Right cardiac atrium (tissue), 5 donors: ENCODE measurements around the gene GFOD2. TPM values are rescaled to one million over a fixed set of nuclear protein-coding genes. Genes with fewer than 3 reads are reported as not detected.

Experiments
- ATAC-seq, 2 donors: fragments of 200-7000 bp; cut with Tn5 transposase; one replicate each; pipeline versions ENCODE4 v1.8.0 to v1.9.1; 2020; ENCODE audit warnings: moderate library complexity in 2 of 2, mild to moderate bottlenecking in 1 of 2
- DNase-seq, 3 donors: peaks; one replicate each; pipeline ENCODE4 v3.0.0-alpha.2; 2020
- H3K27ac ChIP-seq: one replicate; pipeline ENCODE4 v1.5.1; 2013; ENCODE audit warnings: mild to moderate bottlenecking, low read length, control low read depth, moderate library complexity
- H3K27me3 ChIP-seq: one replicate; pipeline ENCODE4 v1.6.1; 2013; ENCODE audit not compliant: control insufficient read depth, insufficient read depth
- H3K4me1 ChIP-seq: one replicate; pipeline ENCODE4 v1.6.1; 2013; ENCODE audit warnings: low read length; ENCODE audit not compliant: control insufficient read depth, insufficient read depth
- H3K4me3 ChIP-seq: one replicate; pipeline ENCODE4 v1.5.1; 2013; ENCODE audit warnings: low read length, control low read depth
- H3K9me3 ChIP-seq: one replicate; pipeline ENCODE4 v1.6.1; 2013; ENCODE audit warnings: low read length; ENCODE audit not compliant: control insufficient read depth
- WGBS: extraction: QIAGEN DNeasy Blood & Tissue Kit; methylation state at CpG from one replicate; pipeline ENCODE4 v1.1.7; 2013; 5-methylcytosine and 5-hydroxymethylcytosine counted together
- intact Hi-C, 4 donors: fragments of 100-400 bp; cut with DNase I; formaldehyde crosslinking; loops; one replicate each; pipeline versions ENCODE4 v1.11.0 to v1.14.0; 2022 to 2023
- polyA plus RNA-seq: library from polyadenylated mRNA; stranded (reverse); fragments of 200-250 nt; gene quantifications from one replicate; pipeline ENCODE4 v1.2.3, GENCODE V29; 2013
- total RNA-seq, 4 donors: library from RNA; stranded (reverse); fragmentation: NEBNext Ultra II Directional; extraction: Animal tissue kit (Norgen Biotek cat#: 25700); gene quantifications; one replicate each; pipeline ENCODE4 v1.2.1, GENCODE V29; 2021
- donor health status: healthy with polysubstance abuse.
- donor health status: DM: no; HTN: yes; CAD: no.
- donor health status: DM: no; HTN: no; CAD: no.
- donor health status: DM: no; HTN: yes; CAD: no; lungs with severe emphysema.
- donor health status: DM: yes; HTN: yes; CAD: no.

The GFOD2 gene
- total and polyA plus RNA-seq, 5 donors = 8.1 to 9.9 (median 8.5) TPM

- intact Hi-C loops = no loop called here
- 89% methylated on average over 8 of the region's 8 CpGs for WGBS
Measured at GRCh38 chr16:67636713-67637112, 82.4 kb downstream of the GFOD2 start.

GRCh38 chr16:67632415-67633172 lies 86.5 kb downstream of the GFOD2 start:
- peak; percentile 52 to 82 (median 80) for DNase-seq
- peak; percentile 53 to 64 for ATAC-seq
- 55% methylated on average over 7 of the region's 7 CpGs for WGBS
- Histone ChIP-seq H3K4me1 (no peaks in the 10 kb centered on the region), H3K27me3 (no peaks in the 10 kb centered on the region), H3K27ac (no peak overlapping the region), H3K4me3 (no peak overlapping the region), H3K9me3 (no peaks in the 10 kb centered on the region)
- intact Hi-C loops = no loop called here

More at GRCh38 chr16:67636713-67637112, 82.4 kb downstream of the GFOD2 start:
- no peak for ATAC-seq
- Histone ChIP-seq H3K9me3 (no peaks in the 10 kb centered on the region), H3K27me3 (no peaks in the 10 kb centered on the region), H3K4me1 (no peaks in the 10 kb centered on the region), H3K4me3 (no peak overlapping the region), H3K27ac (no peak overlapping the region)
- no peak for DNase-seq

- intact Hi-C loops = no loop called here
- WGBS = 87% methylated on average over 14 of the region's 14 CpGs
Measured at GRCh38 chr16:67628216-67628615, 90.9 kb downstream of the GFOD2 start.

More at GRCh38 chr16:67628216-67628615, 90.9 kb downstream of the GFOD2 start:
- ATAC-seq (no peak), DNase-seq (no peak)
- Histone ChIP-seq H3K4me3 (no peak overlapping the region), H3K4me1 (no peaks in the 10 kb centered on the region), H3K9me3 (no peaks in the 10 kb centered on the region), H3K27ac (no peak overlapping the region), H3K27me3 (no peaks in the 10 kb centered on the region)

Other genes starting within 250 kb of the GFOD2 start
- gene ATP6V0D1, start 238.2 kb downstream of the GFOD2 start, total RNA-seq = 10 to 100 TPM; 64.1 to 79.4 (median 68.2) TPM
- 44.6 TPM for gene ATP6V0D1, start 238.2 kb downstream of the GFOD2 start, polyA plus RNA-seq
- not detected for gene AGRP, start 235.8 kb downstream of the GFOD2 start, total RNA-seq
- not detected for gene AGRP, start 235.8 kb downstream of the GFOD2 start, polyA plus RNA-seq
- 10 to 100 TPM; 76.2 to 86.6 (median 83.7) TPM for gene RIPOR1, start 190.5 kb downstream of the GFOD2 start, total RNA-seq
- gene RIPOR1, start 190.5 kb downstream of the GFOD2 start, polyA plus RNA-seq = 43.8 TPM
- gene CTCF, start 156.8 kb downstream of the GFOD2 start, total RNA-seq = 10 to 100 TPM; 24.2 to 30.5 (median 28.6) TPM
- gene CTCF, start 156.8 kb downstream of the GFOD2 start, polyA plus RNA-seq = 17.5 TPM
- 1 to 10 TPM in 2 of 4 donors, under 1 TPM in 2; 0.65 to 1.2 (median 1.0) TPM for gene CARMIL2, start 74.2 kb downstream of the GFOD2 start, total RNA-seq
- 0.66 TPM for gene CARMIL2, start 74.2 kb downstream of the GFOD2 start, polyA plus RNA-seq
- 10 to 100 TPM in 2 of 4 donors, 1 to 10 TPM in 2; 7.9 to 10.9 (median 9.4) TPM for gene ACD, start 59.1 kb downstream of the GFOD2 start, total RNA-seq
- 9.9 TPM for gene ACD, start 59.1 kb downstream of the GFOD2 start, polyA plus RNA-seq
- 1 to 10 TPM; 3.4 to 3.5 (median 3.5) TPM for gene PARD6A, start 58.4 kb downstream of the GFOD2 start, total RNA-seq
- 3.1 TPM for gene PARD6A, start 58.4 kb downstream of the GFOD2 start, polyA plus RNA-seq
- gene ENKD1, start 52.6 kb downstream of the GFOD2 start, total RNA-seq = 10 to 100 TPM in 2 of 4 donors, 1 to 10 TPM in 2; 8.6 to 11.1 (median 9.5) TPM
- 12.9 TPM for gene ENKD1, start 52.6 kb downstream of the GFOD2 start, polyA plus RNA-seq
- gene C16orf86, start 52.5 kb downstream of the GFOD2 start, total RNA-seq = 1 to 10 TPM; 3.9 to 6.2 (median 4.9) TPM
- 6.0 TPM for gene C16orf86, start 52.5 kb downstream of the GFOD2 start, polyA plus RNA-seq
- 10 to 100 TPM; 11.1 to 16.3 (median 12.4) TPM for gene RANBP10, start 87.2 kb upstream of the GFOD2 start, total RNA-seq
- gene RANBP10, start 87.2 kb upstream of the GFOD2 start, polyA plus RNA-seq = 6.9 TPM
- gene TSNAXIP1, start 87.6 kb upstream of the GFOD2 start, total RNA-seq = under 1 TPM; 0.56 to 0.94 (median 0.79) TPM
- 1.1 TPM for gene TSNAXIP1, start 87.6 kb upstream of the GFOD2 start, polyA plus RNA-seq
- 10 to 100 TPM; 27.5 to 34.0 (median 32.0) TPM for gene THAP11, start 123.0 kb upstream of the GFOD2 start, total RNA-seq
- 20.8 TPM for gene THAP11, start 123.0 kb upstream of the GFOD2 start, polyA plus RNA-seq
- gene NUTF2, start 127.6 kb upstream of the GFOD2 start, total RNA-seq = 10 to 100 TPM; 66.6 to 80.7 (median 68.2) TPM
- gene NUTF2, start 127.6 kb upstream of the GFOD2 start, polyA plus RNA-seq = 125 TPM
- 10 to 100 TPM; 24.3 to 29.0 (median 27.4) TPM for gene CENPT, start 128.4 kb upstream of the GFOD2 start, total RNA-seq
- 26.7 TPM for gene CENPT, start 128.4 kb upstream of the GFOD2 start, polyA plus RNA-seq
- gene EDC4, start 153.7 kb upstream of the GFOD2 start, total RNA-seq = 10 to 100 TPM; 29.7 to 35.6 (median 31.9) TPM
- 21.7 TPM for gene EDC4, start 153.7 kb upstream of the GFOD2 start, polyA plus RNA-seq
- under 1 TPM in 1 of 4 donors, not detected in 3; 0.53 TPM for gene NRN1L, start 165.6 kb upstream of the GFOD2 start, total RNA-seq
- 0.41 TPM for gene NRN1L, start 165.6 kb upstream of the GFOD2 start, polyA plus RNA-seq
- 10 to 100 TPM; 23.8 to 31.1 (median 27.0) TPM for gene PSKH1, start 173.9 kb upstream of the GFOD2 start, total RNA-seq
- 26.8 TPM for gene PSKH1, start 173.9 kb upstream of the GFOD2 start, polyA plus RNA-seq
- under 1 TPM in 3 of 4 donors, not detected in 1; 0.37 to 0.94 (median 0.42) TPM for gene CTRL, start 212.5 kb upstream of the GFOD2 start, total RNA-seq
- gene CTRL, start 212.5 kb upstream of the GFOD2 start, polyA plus RNA-seq = 0.66 TPM
- gene PSMB10, start 217.5 kb upstream of the GFOD2 start, total RNA-seq = 10 to 100 TPM; 49.1 to 64.0 (median 58.5) TPM
- 92.8 TPM for gene PSMB10, start 217.5 kb upstream of the GFOD2 start, polyA plus RNA-seq
- gene LCAT, start 224.8 kb upstream of the GFOD2 start, total RNA-seq = 10 to 100 TPM; 15.0 to 27.0 (median 16.1) TPM
- 17.4 TPM for gene LCAT, start 224.8 kb upstream of the GFOD2 start, polyA plus RNA-seq
- 100 to 1,000 TPM in 1 of 4 donors, 10 to 100 TPM in 3; 64.6 to 114 (median 66.8) TPM for gene SLC12A4, start 249.3 kb upstream of the GFOD2 start, total RNA-seq
- 49.3 TPM for gene SLC12A4, start 249.3 kb upstream of the GFOD2 start, polyA plus RNA-seq